MM.1S (cell line): Measurements from ENCODE around the gene ZNF22.
A peak's percentile ranks its signal among the peaks of the same experiment; 100 is the strongest.

Source experiments
- DNase-seq: peaks from one replicate; pipeline ENCODE4 v3.0.0-alpha.2; 2015
- H2AFZ ChIP-seq: fragments of 300-600 bp; sonication (generic); 2 replicates; pipeline ENCODE4 v1.6.0; 2016; ENCODE audit warnings: antibody characterized with exemption, low read length
- H3F3A ChIP-seq: fragments of 300-600 bp; sonication (generic); 2 replicates; pipeline ENCODE4 v1.6.1; 2016; ENCODE audit warnings: mild to moderate bottlenecking, antibody characterized with exemption, low read length, moderate library complexity, mixed read lengths; ENCODE audit not compliant: insufficient read depth
- H3K27ac ChIP-seq: fragments of 300-600 bp; sonication (generic); 2 replicates; pipeline ENCODE4 v1.5.1; 2016; ENCODE audit warnings: mild to moderate bottlenecking, low read length
- H3K27me3 ChIP-seq: fragments of 300-600 bp; sonication (generic); replicated peaks from 2 replicates; pipeline ENCODE4 v1.6.0; 2016; ENCODE audit warnings: low read length; ENCODE audit not compliant: insufficient read depth
- H3K36me3 ChIP-seq: fragments of 300-600 bp; sonication (generic); replicated peaks from 2 replicates; pipeline ENCODE4 v1.6.1; 2016; ENCODE audit warnings: mild to moderate bottlenecking, low read length, mixed read lengths; ENCODE audit not compliant: insufficient read depth
- H3K4me1 ChIP-seq: fragments of 300-600 bp; sonication (generic); 2 replicates; pipeline ENCODE4 v1.6.1; 2016; ENCODE audit warnings: low read length, mixed read lengths
- H3K4me2 ChIP-seq: fragments of 300-600 bp; sonication (generic); 2 replicates; pipeline ENCODE4 v1.6.0; 2016; ENCODE audit warnings: low read depth, low read length
- H3K4me3 ChIP-seq: fragments of 300-600 bp; sonication (generic); 2 replicates; pipeline ENCODE4 v1.5.1; 2016; ENCODE audit warnings: low read length, mixed read lengths
- H3K79me2 ChIP-seq: fragments of 300-600 bp; sonication (generic); 2 replicates; pipeline ENCODE4 v1.6.1; 2016; ENCODE audit warnings: mixed run types, low read length, mixed read lengths
- H3K9ac ChIP-seq: fragments of 300-600 bp; sonication (generic); 2 replicates; pipeline ENCODE4 v1.6.1; 2016; ENCODE audit warnings: low read length, mixed read lengths
- H3K9me2 ChIP-seq: fragments of 300-600 bp; sonication (generic); replicated peaks from 2 replicates; pipeline ENCODE4 v1.6.1; 2016; ENCODE audit warnings: mild to moderate bottlenecking, low read length, mixed read lengths; ENCODE audit not compliant: insufficient read depth
- H3K9me3 ChIP-seq: fragments of 300-600 bp; sonication (generic); replicated peaks from 2 replicates; pipeline ENCODE4 v1.6.1; 2016; ENCODE audit warnings: mild to moderate bottlenecking, low read length, mixed read lengths; ENCODE audit not compliant: insufficient read depth
- H4K20me1 ChIP-seq: fragments of 300-600 bp; sonication (generic); 2 replicates; pipeline ENCODE4 v1.6.1; 2016; ENCODE audit warnings: mild to moderate bottlenecking, low read length, moderate library complexity, mixed read lengths; ENCODE audit not compliant: insufficient read depth
- EZH2 ChIP-seq: fragments of 300-600 bp; sonication (generic); optimal IDR thresholded peaks from 2 replicates; pipeline ENCODE3; 2017; ENCODE audit warnings: low read depth, mild to moderate bottlenecking, antibody characterized with exemption, low read length, mixed read lengths
- EZH2phosphoT487 ChIP-seq: fragments of 300-600 bp; sonication (generic); IDR thresholded peaks from 2 replicates; pipeline ENCODE4 v1.6.1; 2018; ENCODE audit warnings: antibody characterized with exemption, low read length
- TF ChIP-seq, protein P1 (sequence below): fragments of 300-600 bp; sonication (generic); IDR thresholded peaks from 2 replicates; pipeline ENCODE4 v1.5.1; 2016; ENCODE audit warnings: antibody characterized with exemption, low read length, mixed read lengths

ZNF22 gene

DNA sequence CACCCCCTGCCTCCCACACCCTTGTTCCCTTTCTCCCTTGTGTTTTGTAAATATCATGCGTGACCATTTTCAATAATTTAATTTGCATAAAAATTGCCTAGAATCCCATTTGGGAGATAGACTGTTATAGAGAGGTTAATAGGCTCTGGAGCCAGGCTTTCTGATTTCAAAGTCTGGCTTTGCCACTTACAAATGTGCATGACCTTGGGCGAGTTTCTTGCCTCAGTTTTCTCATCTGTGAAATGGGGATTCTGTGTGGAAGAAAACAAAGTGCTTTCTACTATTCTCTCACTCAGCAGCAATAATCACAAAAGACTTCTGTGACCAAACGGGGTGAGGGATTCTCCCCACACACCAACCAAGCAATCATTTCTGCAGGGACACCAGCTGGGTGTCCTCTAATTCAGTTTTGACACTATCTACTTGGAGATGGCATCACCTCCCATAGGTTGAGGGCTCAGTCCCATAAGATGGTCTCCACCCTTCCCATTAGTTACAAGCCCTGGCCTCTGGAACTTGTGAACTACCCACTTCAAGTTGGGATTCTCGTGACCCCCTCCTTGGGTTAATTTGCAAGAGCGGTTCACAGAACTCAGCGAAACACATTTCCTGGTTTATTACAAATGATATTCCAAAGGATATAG is 3.5 kb upstream of the ZNF22 start:
- Histone ChIP-seq H3K4me1 (peaks cover 26% of the 10 kb centered on the region), H3K9me2 (no peaks in the 10 kb centered on the region), H4K20me1 (no peaks in the 10 kb centered on the region), H3K4me3 (no peak overlapping the region), H3F3A (peaks cover 40% of the 10 kb centered on the region), H3K4me2 (no peak overlapping the region), H2AFZ (no peak overlapping the region), H3K27ac (no peak overlapping the region), H3K27me3 (no peaks in the 10 kb centered on the region), H3K9me3 (no peaks in the 10 kb centered on the region), H3K36me3 (0 out of 2 replicates have a peak, but pooled peaks cover 2% of the 10 kb centered on the region), H3K79me2 (peaks cover 11% of the 10 kb centered on the region), H3K9ac (no peak overlapping the region)
- no peak for TF ChIP-seq EZH2
- no peak for TF ChIP-seq EZH2phosphoT487
- TF ChIP-seq, protein P1, sequence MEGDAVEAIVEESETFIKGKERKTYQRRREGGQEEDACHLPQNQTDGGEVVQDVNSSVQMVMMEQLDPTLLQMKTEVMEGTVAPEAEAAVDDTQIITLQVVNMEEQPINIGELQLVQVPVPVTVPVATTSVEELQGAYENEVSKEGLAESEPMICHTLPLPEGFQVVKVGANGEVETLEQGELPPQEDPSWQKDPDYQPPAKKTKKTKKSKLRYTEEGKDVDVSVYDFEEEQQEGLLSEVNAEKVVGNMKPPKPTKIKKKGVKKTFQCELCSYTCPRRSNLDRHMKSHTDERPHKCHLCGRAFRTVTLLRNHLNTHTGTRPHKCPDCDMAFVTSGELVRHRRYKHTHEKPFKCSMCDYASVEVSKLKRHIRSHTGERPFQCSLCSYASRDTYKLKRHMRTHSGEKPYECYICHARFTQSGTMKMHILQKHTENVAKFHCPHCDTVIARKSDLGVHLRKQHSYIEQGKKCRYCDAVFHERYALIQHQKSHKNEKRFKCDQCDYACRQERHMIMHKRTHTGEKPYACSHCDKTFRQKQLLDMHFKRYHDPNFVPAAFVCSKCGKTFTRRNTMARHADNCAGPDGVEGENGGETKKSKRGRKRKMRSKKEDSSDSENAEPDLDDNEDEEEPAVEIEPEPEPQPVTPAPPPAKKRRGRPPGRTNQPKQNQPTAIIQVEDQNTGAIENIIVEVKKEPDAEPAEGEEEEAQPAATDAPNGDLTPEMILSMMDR = no peak
- no peak for DNase-seq

GRCh38 chr10:44998146-44998631 is 2.5 kb upstream of the ZNF22 start:
- H2AFZ ChIP-seq = no peak overlapping the region
- H3K9ac ChIP-seq = no peak overlapping the region
- no peaks in the 10 kb centered on the region for H3K27me3 ChIP-seq
- H3K4me3 ChIP-seq = no peak overlapping the region
- no peak overlapping the region for H3K27ac ChIP-seq
- no peaks in the 10 kb centered on the region for H3K9me3 ChIP-seq
- H3K4me1 ChIP-seq = peaks cover 26% of the 10 kb centered on the region
- H3K36me3 ChIP-seq = 0 out of 2 replicates have a peak, but pooled peaks cover 2% of the 10 kb centered on the region
- no peak for DNase-seq
- H3F3A ChIP-seq = peaks cover 35% of the 10 kb centered on the region
- no peaks in the 10 kb centered on the region for H4K20me1 ChIP-seq
- TF ChIP-seq EZH2 (no peak), EZH2phosphoT487 (no peak)
- TF ChIP-seq, protein P1 = no peak
- H3K9me2 ChIP-seq = no peaks in the 10 kb centered on the region
- peaks cover 20% of the 10 kb centered on the region for H3K79me2 ChIP-seq
- H3K4me2 ChIP-seq = no peak overlapping the region

DNA sequence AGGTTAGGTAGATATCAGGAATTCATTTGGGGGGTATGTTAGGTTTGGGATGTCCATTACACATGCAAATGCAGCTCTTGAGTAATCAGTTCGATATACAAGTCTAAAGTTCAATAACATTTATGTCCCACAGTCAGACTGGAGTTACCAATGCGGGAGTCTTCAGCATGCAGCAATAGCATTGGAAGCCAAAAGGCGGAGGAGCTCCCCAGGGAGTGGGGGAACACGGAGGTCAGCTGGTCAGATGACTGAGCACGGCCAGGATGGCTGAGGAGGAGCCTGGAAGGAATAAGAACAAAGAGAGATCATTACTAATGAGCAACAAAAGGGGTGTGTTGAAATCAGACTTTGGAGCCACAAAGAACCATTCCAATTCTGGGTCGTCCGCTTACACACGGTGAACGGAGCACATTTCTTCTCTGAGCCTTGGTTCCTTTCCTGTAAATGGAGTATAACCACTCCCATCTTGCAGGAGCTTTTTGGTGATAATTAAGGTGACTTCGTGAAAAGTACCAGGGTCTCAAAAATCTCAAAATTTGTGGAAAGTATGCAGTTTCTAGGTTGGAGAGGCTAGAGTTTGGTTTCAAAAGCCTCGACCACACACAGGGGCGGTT is 478 bp upstream of the ZNF22 start:
- H3K4me2 ChIP-seq = peak overlapping the region; percentile 66
- no peak for DNase-seq
- H3K4me3 ChIP-seq = peak overlapping the region; percentile 57
- H3K4me1 ChIP-seq = peaks cover 14% of the 10 kb centered on the region
- H3F3A ChIP-seq = peaks cover 27% of the 10 kb centered on the region
- peak overlapping the region; percentile 91 for H2AFZ ChIP-seq
- TF ChIP-seq, protein P1 = no peak
- no peak for TF ChIP-seq EZH2
- no peak for TF ChIP-seq EZH2phosphoT487
- H3K9me3 ChIP-seq = no peaks in the 10 kb centered on the region
- H3K27ac ChIP-seq = peak overlapping the region; percentile 78; the same call in 1 of the 2 replicates
- no peaks in the 10 kb centered on the region; the same call in 1 of the 2 replicates for H3K36me3 ChIP-seq
- no peaks in the 10 kb centered on the region for H3K27me3 ChIP-seq
- H3K79me2 ChIP-seq = peaks cover 38% of the 10 kb centered on the region
- H4K20me1 ChIP-seq = no peaks in the 10 kb centered on the region
- H3K9me2 ChIP-seq = no peaks in the 10 kb centered on the region
- peak overlapping the region; percentile 78 for H3K9ac ChIP-seq
